Epithelial cell of proximal tubule (primary cell): ENCODE results near the gene U2AF1L4. TPM values are rescaled to one million over a fixed set of nuclear protein-coding genes. Genes with fewer than 3 reads are reported as not detected.

Experiments
- DNase-seq: peaks from one replicate; pipeline ENCODE4 v3.0.0-alpha.2; 2011; ENCODE audit warnings: low read depth
- H3K4me3 ChIP-seq: 2 replicates; pipeline ENCODE4 v1.5.1; 2011; ENCODE audit warnings: low read depth, mild to moderate bottlenecking, low read length
- CTCF ChIP-seq: conservative IDR thresholded peaks from 2 replicates; pipeline ENCODE4 v1.5.1; 2012; ENCODE audit warnings: low read depth, mild to moderate bottlenecking, low read length
- total RNA-seq: library from RNA; depleted of rRNA; stranded (reverse); fragments of >200 nt; gene quantifications from 2 replicates; pipeline ENCODE4 v1.2.3, GENCODE V29; 2015

The U2AF1L4 gene
- total RNA-seq, 1 donor from 2014 or later, result 5.9 TPM

GRCh38 chr19:35751839-35752745 lies 6.9 kb upstream of the U2AF1L4 start:
- DNase-seq, result no peak
- TF ChIP-seq CTCF, result no peak
- H3K4me3 ChIP-seq, result no peak overlapping the region

GRCh38 chr19:35750167-35750566 lies 4.9 kb upstream of the U2AF1L4 start:
- TF ChIP-seq CTCF, result no peak
- H3K4me3 ChIP-seq, result no peak overlapping the region
- no peak for DNase-seq

- H3K4me3 ChIP-seq, result peak within 1 kb of the TSS; percentile 84
- no peak for TF ChIP-seq CTCF
- peak; percentile 97 for DNase-seq
These were observed 3.1 kb upstream of the U2AF1L4 start, which contains the start of gene LIN37 for GRCh38 chr19:35748106-35749020. TSS of gene LIN37 (plus strand) at chr19:35748576. CDS start at chr19:35748725, 149 bp downstream.

GRCh38 chr19:35746531-35746930 lies 1.3 kb upstream of the U2AF1L4 start:
- peak overlapping the region; percentile 91 for H3K4me3 ChIP-seq
- no peak for TF ChIP-seq CTCF
- no peak for DNase-seq

- TF ChIP-seq CTCF, result no peak
- H3K4me3 ChIP-seq, result peak overlapping the region; percentile 91
- no peak for DNase-seq
These were observed 857 bp upstream of the U2AF1L4 start for GRCh38 chr19:35746087-35746462.

- peak overlapping the region; percentile 91 for H3K4me3 ChIP-seq
- peak; percentile 70 for DNase-seq
- peak; percentile 51 for TF ChIP-seq CTCF
These were observed 539 bp downstream of the U2AF1L4 start for GRCh38 chr19:35744430-35745327.
